Spleen (tissue), 7 donors: ENCODE measurements around the gene PANK4.

Source experiments
- POLR2AphosphoS5 ChIP-seq, 3 donors: sonication (generic); formaldehyde crosslinking; IDR thresholded peaks; one replicate each; pipeline ENCODE4 v1.5.1; 2017; ENCODE audit warnings: antibody characterized with exemption in 3 of 3
- TF ChIP-seq, protein P1 (sequence below), 11 experiments: fragments of 200-600 bp in 7 of 11; fragments of 450-650 bp in 4 of 11; sonication (generic) in 4 of 11; IDR thresholded peaks in 8 of 11; conservative IDR thresholded peaks in 3 of 11; 1 replicate in 7 of 11; 2 replicates in 4 of 11; pipeline versions ENCODE4 v1.4.0 to v1.8.0; 2016 to 2021; ENCODE audit warnings: antibody characterized with exemption in 11 of 11, inconsistent platforms in 4 of 11, mild to moderate bottlenecking in 1 of 11
- donor health status: DM: no; HTN: no; CAD: no; lungs with moderate emphysema.
- donor health status: DM: no; HTN: no; CAD: no.
- donor health status: DM: no; HTN: no; CAD: no.

DNA sequence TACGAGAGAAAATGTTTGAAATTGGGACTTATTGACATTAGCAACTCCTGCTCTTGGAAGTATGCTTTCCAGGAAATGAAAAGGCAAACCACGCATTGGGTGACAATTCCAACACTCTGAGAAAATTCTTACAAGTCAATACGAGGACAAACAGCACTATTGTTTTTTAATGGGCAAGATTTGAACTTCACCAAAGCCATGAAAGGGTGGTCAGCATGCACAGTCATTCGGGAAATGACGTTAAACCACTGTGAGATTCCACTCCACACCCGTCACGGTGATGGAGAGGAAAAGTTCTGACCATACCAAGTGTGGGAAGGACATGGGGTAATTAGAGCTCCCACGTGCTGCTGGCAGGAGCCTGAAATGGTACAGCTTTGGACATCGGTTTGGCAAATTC, 48.0 kb upstream of the PANK4 start:
- TF ChIP-seq, protein P1, sequence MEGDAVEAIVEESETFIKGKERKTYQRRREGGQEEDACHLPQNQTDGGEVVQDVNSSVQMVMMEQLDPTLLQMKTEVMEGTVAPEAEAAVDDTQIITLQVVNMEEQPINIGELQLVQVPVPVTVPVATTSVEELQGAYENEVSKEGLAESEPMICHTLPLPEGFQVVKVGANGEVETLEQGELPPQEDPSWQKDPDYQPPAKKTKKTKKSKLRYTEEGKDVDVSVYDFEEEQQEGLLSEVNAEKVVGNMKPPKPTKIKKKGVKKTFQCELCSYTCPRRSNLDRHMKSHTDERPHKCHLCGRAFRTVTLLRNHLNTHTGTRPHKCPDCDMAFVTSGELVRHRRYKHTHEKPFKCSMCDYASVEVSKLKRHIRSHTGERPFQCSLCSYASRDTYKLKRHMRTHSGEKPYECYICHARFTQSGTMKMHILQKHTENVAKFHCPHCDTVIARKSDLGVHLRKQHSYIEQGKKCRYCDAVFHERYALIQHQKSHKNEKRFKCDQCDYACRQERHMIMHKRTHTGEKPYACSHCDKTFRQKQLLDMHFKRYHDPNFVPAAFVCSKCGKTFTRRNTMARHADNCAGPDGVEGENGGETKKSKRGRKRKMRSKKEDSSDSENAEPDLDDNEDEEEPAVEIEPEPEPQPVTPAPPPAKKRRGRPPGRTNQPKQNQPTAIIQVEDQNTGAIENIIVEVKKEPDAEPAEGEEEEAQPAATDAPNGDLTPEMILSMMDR (IDR thresholded peaks at IDR 0.05 in 8 of 11, conservative IDR thresholded peaks at IDR 0.05 in 3 of 11), result no peak
- no peak for TF ChIP-seq POLR2AphosphoS5 (IDR thresholded peaks at IDR 0.05)
